Measurements from ENCODE around the gene MOCS1.

DNA sequence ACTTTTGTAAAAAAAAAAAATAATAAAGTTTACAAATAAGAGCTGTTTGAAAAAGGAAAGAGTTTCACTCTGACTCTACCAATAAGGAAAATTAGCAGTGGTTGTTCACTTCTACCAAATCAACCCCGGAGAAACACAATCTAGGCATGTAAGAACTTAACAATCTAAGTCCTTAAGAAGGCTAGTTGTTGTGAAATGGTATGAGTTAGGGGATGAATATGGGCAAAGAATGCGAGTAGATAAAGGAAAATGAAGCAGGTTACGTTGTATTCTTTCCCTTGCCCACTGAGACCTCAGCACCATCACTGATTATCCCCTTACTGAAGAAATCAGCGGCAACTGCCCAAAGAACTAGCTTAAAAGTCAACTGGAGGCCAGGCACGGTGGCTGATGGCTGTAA is 15.4 kb downstream of the MOCS1 start:
- TF ChIP-seq CTCF (IDR thresholded peaks at IDR 0.05; ENCODE audit: low read depth, low read length, poor library complexity, severe bottlenecking) (no peak), EZH2phosphoT487 (IDR thresholded peaks at IDR 0.05; ENCODE audit: borderline replicate concordance, low read length) (no peak)
